Lung (tissue), 12 donors: ENCODE measurements around the gene MYH16. TPM values are rescaled to one million over a fixed set of nuclear protein-coding genes. Genes with fewer than 3 reads are reported as not detected.
"Not testable (repeated sequence)": the region's sequence is repeated elsewhere in the genome, so short reads cannot be mapped to it uniquely, and the experiment has no call there.

ENCODE experiments used
- ATAC-seq: fragments of 200-7000 bp; cut with Tn5 transposase; one replicate; pipeline ENCODE4 v1.9.1; 2020; ENCODE audit warnings: moderate number of reproducible peaks; ENCODE audit not compliant: insufficient read depth, low FRiP score
- DNase-seq, 3 donors: peaks; one replicate each; pipeline ENCODE4 v3.0.0-alpha.2; 2013 to 2017
- H3K27ac ChIP-seq, 2 donors: one replicate each; pipeline ENCODE4 v1.5.1; 2013; ENCODE audit warnings: mild to moderate bottlenecking in 2 of 2, moderate library complexity in 2 of 2, control low read depth in 1 of 2, inconsistent platforms in 1 of 2, low read depth in 1 of 2, low read length in 1 of 2
- H3K27me3 ChIP-seq, 3 donors: one replicate each; pipeline ENCODE4 v1.5.1; 2013; ENCODE audit warnings: low read length in 2 of 3; ENCODE audit not compliant: control insufficient read depth in 3 of 3, insufficient read depth in 3 of 3
- H3K36me3 ChIP-seq, 4 donors: one replicate each; pipeline ENCODE4 v1.5.1; 2013; ENCODE audit warnings: low read length in 4 of 4, mild to moderate bottlenecking in 1 of 4, moderate library complexity in 1 of 4; ENCODE audit not compliant: control insufficient read depth in 4 of 4, insufficient read depth in 4 of 4
- H3K4me1 ChIP-seq, 5 donors: one replicate each; pipeline ENCODE4 v1.5.1; 2013; ENCODE audit warnings: low read length in 5 of 5, mild to moderate bottlenecking in 2 of 5, moderate library complexity in 1 of 5; ENCODE audit not compliant: control insufficient read depth in 5 of 5, insufficient read depth in 5 of 5
- H3K4me3 ChIP-seq: one replicate; pipeline ENCODE4 v1.5.1; 2013; ENCODE audit warnings: mild to moderate bottlenecking, control low read depth, moderate library complexity
- H3K9ac ChIP-seq, 2 donors: one replicate each; pipeline ENCODE4 v1.5.1; 2013; ENCODE audit warnings: low read length in 2 of 2, control low read depth in 1 of 2; ENCODE audit not compliant: insufficient read depth in 1 of 2
- H3K9me3 ChIP-seq, 4 donors: one replicate each; pipeline ENCODE4 v1.5.1; 2013; ENCODE audit warnings: low read length in 3 of 4, mild to moderate bottlenecking in 1 of 4, moderate library complexity in 1 of 4; ENCODE audit not compliant: control insufficient read depth in 4 of 4, insufficient read depth in 3 of 4
- CTCF ChIP-seq: IDR thresholded peaks from 2 replicates; pipeline ENCODE4 v1.5.1; 2012; ENCODE audit warnings: mild to moderate bottlenecking; ENCODE audit errors: control extremely low read depth, extremely low read depth
- WGBS, 2 donors: extraction: QIAGEN DNeasy Blood & Tissue Kit; methylation state at CpG; one replicate each; pipeline ENCODE4 v1.1.7; 2013; 5-methylcytosine and 5-hydroxymethylcytosine counted together
- polyA plus RNA-seq, 2 donors: library from polyadenylated mRNA; stranded (reverse); fragments of 200-250 nt; gene quantifications; one replicate each; pipeline ENCODE4 v1.2.1, GENCODE V29; 2013
- total RNA-seq, 2 donors: library from RNA; depleted of rRNA in 1 of 2; stranded (reverse); fragments of >200 nt in 1 of 2; gene quantifications; one replicate each; pipeline ENCODE4 v1.2.1, GENCODE V29; 2014 to 2021
- donor health status: control.
- donor health status: control.
- donor health status: Bipolar disorder and iron deficiency.
- donor health status: healthy.
- donor health status: DM: yes; HTN: yes; CAD: no.

The MYH16 gene
- total and polyA plus RNA-seq, 4 donors = 0.04 to 0.07 TPM; not detected in 2

GRCh38 chr7:99352247-99352646, 79.6 kb downstream of the MYH16 start:
- no peak for DNase-seq
- ATAC-seq = no peak
- no peak for TF ChIP-seq CTCF
- H3K4me1 ChIP-seq = no peaks in the 10 kb centered on the region
- 96 to 98% methylated on average over 5 of the region's 5 CpGs for WGBS, 2 donors
- no peak overlapping the region for H3K4me3 ChIP-seq
- H3K27ac ChIP-seq = no peak overlapping the region
- H3K9me3 ChIP-seq = no peaks in the 10 kb centered on the region
- no peaks in the 10 kb centered on the region for H3K27me3 ChIP-seq
- no peak overlapping the region for H3K9ac ChIP-seq
- H3K36me3 ChIP-seq = peaks cover 12 to 34% (median 26%) of the 10 kb centered on the region in 4 donors

DNA sequence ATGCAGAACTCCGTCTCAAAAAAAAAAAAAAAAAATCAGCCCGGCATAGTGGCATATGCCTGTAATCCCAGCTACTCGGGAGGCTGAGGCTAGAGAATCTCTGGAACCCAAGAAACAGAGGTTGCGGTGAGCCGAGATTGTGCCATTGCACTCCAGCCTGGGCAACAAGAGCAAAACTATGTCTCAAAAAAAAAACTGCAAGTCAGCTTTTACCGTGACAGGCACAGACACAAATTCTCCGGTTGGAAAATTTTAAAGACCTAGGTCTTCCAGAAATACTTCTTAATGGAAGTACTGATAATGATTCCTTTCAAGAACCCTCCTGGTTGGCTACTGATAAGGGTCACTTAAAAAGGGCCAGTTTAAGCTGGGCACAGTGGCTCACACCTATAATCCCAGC, 82.5 kb downstream of the MYH16 start:
- TF ChIP-seq CTCF = no peak
- H3K27ac ChIP-seq = no peak overlapping the region
- no peak for ATAC-seq
- no peak overlapping the region for H3K4me3 ChIP-seq
- peaks cover 23 to 45% (median 28%) of the 10 kb centered on the region in 4 donors for H3K36me3 ChIP-seq
- no peak overlapping the region for H3K9ac ChIP-seq
- DNase-seq = no peak
- WGBS, 2 donors = 92 to 94% methylated on average over 6 to 7 of the region's 7 CpGs
- no peaks in the 10 kb centered on the region for H3K4me1 ChIP-seq
- H3K27me3 ChIP-seq = no peaks in the 10 kb centered on the region
- H3K9me3 ChIP-seq = peaks cover 0 to 2% (median 0%) of the 10 kb centered on the region in 4 donors

DNA sequence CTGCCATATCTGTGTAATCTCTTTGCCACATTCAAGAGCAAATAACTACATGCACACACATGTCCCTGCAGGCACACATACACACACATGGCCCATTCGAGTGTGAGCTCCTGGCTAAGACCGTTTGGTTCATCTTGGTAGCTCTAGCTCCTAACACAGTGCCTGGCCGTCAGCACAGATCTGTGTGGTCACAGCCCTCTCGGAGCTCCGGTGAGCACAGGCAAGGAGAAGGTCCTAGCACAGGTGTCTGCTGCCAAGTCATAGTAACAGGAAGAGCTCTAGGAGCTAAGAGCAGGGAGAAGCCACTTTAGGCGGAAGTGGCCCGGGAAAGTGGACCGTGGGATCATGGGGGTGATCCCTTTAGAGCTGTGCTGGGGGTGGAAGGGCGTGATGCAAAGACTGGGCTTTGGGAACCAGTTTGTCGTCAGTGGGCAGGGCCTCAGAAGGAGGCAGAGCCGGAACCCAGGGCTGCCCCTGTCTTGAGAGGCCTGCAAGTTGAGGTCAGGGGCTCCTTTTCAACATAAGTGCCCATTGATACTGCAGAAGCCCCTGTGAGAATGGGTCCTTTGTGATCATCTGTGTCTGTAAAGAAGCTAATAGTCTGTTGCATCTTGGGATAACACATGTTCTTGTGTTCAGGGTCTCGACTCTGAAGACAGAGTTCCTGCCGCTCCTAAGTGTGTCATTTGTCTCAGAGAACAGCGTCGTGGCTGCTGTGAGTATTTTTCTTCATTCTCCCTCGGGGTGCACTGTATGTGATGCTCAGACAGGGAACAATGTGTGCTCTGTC, 85.3 kb downstream of the MYH16 start:
- 92 to 97% methylated on average over 16 of the region's 16 CpGs for WGBS, 2 donors
- Histone ChIP-seq H3K27ac (no peak overlapping the region), H3K4me3 (no peak overlapping the region), H3K4me1 (no peaks in the 10 kb centered on the region), H3K9ac (no peak overlapping the region), H3K27me3 (no peaks in the 10 kb centered on the region), H3K9me3 (peaks cover 0 to 2% (median 0%) of the 10 kb centered on the region in 4 donors), H3K36me3 (peaks cover 23 to 44% (median 32%) of the 10 kb centered on the region in 4 donors)
- ATAC-seq (no peak), DNase-seq (no peak)
- TF ChIP-seq CTCF = no peak

DNA sequence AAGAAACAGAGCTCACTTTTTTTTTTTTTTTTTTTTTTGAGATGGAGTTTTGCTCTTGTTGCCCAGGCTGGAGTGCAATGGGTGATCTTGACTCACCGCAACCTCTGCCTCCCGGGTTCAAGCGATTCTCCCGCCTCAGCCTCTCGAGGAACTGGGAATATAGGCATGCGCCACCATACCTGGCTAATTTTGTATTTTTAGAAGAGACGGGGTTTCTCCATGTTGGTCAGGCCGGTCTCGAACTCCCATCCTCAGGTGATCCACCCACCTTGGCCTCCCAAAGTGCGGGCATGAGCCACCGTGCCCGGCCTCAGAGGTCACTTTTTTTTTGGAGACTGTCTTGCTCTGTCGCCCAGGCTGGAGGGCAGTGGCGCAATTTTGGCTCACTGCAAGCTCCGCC, 85.9 kb downstream of the MYH16 start:
- not testable (repeated sequence) for ATAC-seq, H3K4me1 ChIP-seq, H3K9me3 ChIP-seq, H3K27ac ChIP-seq, H3K4me3 ChIP-seq, H3K9ac ChIP-seq, H3K27me3 ChIP-seq, DNase-seq
- H3K36me3 ChIP-seq = peaks cover 25 to 46% (median 37%) of the 10 kb centered on the region in 4 donors
- 97% methylated on average over 15 of the region's 15 CpGs for WGBS, 2 donors
